HFF-Myc (cell line): ENCODE data around the gene CST9L.

Experiments
- DNase-seq: peaks from one replicate; pipeline ENCODE4 v3.0.0-alpha.2; 2011; ENCODE audit warnings: low read depth; ENCODE audit errors: extremely low read depth
- H3K4me3 ChIP-seq: replicated peaks from 2 replicates; pipeline ENCODE4 v1.5.1; 2011; ENCODE audit warnings: low read depth, mild to moderate bottlenecking, control low read depth, low read length
- CTCF ChIP-seq: IDR thresholded peaks from 2 replicates; pipeline ENCODE4 v1.5.1; 2012; ENCODE audit warnings: mild to moderate bottlenecking, low read depth, low read length, control low read depth; ENCODE audit errors: missing control alignments

Gene CST9L

GRCh38 chr20:23530937-23531567 lies 37.2 kb downstream of the CST9L start:
- no peak for TF ChIP-seq CTCF
- H3K4me3 ChIP-seq = no peak overlapping the region
- no peak for DNase-seq

GRCh38 chr20:23528867-23529431 lies 39.3 kb downstream of the CST9L start:
- no peak for TF ChIP-seq CTCF
- DNase-seq = no peak
- H3K4me3 ChIP-seq = no peak overlapping the region

GRCh38 chr20:23526850-23527249 lies 41.4 kb downstream of the CST9L start:
- DNase-seq = no peak
- TF ChIP-seq CTCF = no peak
- H3K4me3 ChIP-seq = no peak overlapping the region

GRCh38 chr20:23524146-23524545 lies 44.1 kb downstream of the CST9L start:
- no peak for DNase-seq
- no peak for TF ChIP-seq CTCF
- no peak overlapping the region for H3K4me3 ChIP-seq

GRCh38 chr20:23520185-23520584 lies 48.1 kb downstream of the CST9L start:
- DNase-seq = no peak
- H3K4me3 ChIP-seq = no peak overlapping the region
- TF ChIP-seq CTCF = no peak

GRCh38 chr20:23519556-23519955 lies 48.7 kb downstream of the CST9L start:
- no peak overlapping the region for H3K4me3 ChIP-seq
- TF ChIP-seq CTCF = no peak
- no peak for DNase-seq

GRCh38 chr20:23517719-23518118 lies 50.6 kb downstream of the CST9L start:
- TF ChIP-seq CTCF = no peak
- no peak overlapping the region for H3K4me3 ChIP-seq

More at GRCh38 chr20:23517719-23518118, 50.6 kb downstream of the CST9L start:
- no peak for DNase-seq
